ENCODE measurements around the gene AVPR2.

The AVPR2 gene

DNA sequence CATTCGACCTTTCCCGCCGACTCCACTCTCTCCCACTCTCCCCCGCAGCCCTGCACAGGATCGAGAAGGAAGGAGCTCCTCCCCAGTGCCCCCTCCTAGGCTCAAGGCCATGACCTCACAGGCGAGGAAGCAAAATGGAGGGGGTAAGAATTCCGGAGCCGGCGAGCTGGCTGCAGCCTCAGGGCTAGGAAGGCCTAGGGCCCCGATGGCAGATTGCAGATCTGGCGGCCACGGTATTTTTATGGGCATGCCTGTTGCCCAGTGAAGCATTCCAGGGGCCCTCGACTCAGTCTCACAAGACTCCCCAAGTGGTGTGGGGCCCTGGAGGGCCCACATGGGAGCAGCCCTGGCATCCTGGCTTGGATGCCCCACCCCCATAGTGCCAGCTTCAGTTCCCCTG, 17.6 kb upstream of the AVPR2 start:
- no peak overlapping the region for H3K4me3 ChIP-seq (ENCODE audit: low read depth, low read length)
- TF ChIP-seq, protein P1, sequence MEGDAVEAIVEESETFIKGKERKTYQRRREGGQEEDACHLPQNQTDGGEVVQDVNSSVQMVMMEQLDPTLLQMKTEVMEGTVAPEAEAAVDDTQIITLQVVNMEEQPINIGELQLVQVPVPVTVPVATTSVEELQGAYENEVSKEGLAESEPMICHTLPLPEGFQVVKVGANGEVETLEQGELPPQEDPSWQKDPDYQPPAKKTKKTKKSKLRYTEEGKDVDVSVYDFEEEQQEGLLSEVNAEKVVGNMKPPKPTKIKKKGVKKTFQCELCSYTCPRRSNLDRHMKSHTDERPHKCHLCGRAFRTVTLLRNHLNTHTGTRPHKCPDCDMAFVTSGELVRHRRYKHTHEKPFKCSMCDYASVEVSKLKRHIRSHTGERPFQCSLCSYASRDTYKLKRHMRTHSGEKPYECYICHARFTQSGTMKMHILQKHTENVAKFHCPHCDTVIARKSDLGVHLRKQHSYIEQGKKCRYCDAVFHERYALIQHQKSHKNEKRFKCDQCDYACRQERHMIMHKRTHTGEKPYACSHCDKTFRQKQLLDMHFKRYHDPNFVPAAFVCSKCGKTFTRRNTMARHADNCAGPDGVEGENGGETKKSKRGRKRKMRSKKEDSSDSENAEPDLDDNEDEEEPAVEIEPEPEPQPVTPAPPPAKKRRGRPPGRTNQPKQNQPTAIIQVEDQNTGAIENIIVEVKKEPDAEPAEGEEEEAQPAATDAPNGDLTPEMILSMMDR (IDR thresholded peaks at IDR 0.05; ENCODE audit: low read depth, low read length), result no peak

DNA sequence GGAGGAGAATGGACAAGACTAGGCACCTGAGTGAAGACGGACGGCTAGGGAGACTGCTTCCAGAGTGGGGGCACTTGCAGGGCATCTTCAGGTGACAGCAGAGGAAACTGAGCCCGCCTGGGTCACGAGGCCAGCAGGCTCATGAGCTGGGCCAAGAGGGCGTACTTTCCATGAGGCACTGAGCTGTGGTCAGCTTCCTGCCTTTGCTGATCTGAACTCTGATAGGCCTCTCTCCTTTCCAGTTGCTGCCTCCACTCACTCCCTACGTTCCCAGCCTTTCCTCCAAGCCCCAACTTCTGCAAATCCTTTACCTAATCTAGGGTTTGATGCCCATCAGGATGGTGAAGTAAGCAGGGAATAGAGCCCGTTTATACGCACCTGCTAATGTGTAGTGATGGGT, 17.1 kb upstream of the AVPR2 start:
- TF ChIP-seq, protein P1 (IDR thresholded peaks at IDR 0.05; ENCODE audit: low read depth, low read length), result no peak
- H3K4me3 ChIP-seq (ENCODE audit: low read depth, low read length), result no peak overlapping the region

DNA sequence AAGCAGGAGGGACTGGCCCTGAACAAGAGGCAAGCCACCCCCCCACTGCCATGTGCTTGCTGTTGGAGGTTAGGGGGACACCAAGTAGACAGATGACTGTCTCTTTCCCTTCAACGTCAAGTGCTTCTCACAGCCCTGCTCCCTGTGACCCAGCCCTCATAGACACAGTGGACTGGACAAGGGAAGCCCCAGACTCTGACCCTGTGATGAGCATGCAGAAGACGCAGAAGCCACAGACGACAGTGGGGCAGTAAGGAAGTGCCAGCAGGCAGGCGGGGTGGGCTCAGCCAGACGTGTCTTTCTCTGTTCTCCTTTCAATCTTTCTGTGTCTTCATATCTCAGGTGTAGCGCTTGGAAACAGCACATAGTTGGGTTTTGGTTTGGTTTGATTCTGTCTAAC, 16.1 kb upstream of the AVPR2 start:
- TF ChIP-seq, protein P1 (IDR thresholded peaks at IDR 0.05; ENCODE audit: low read depth, low read length), result no peak
- H3K4me3 ChIP-seq (ENCODE audit: low read depth, low read length), result no peak overlapping the region

DNA sequence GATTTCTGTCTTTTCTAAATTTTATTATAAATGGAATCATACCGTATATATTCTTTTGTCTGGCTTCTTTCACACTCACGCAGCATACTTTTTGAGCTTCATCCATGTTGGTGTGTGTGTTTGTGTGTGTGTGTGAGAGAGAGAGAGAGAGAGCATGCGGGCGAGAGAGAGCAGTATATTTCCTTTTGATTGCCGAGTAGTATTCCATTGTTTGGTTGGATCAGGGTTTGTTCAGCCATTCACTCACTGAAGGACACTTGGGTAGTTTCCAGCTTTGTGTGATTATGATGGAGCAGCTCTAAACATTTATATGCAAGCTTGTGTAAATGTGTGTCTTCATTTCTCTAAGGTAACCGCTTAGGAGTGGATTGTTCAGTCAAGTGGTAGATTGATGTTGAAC, 15.3 kb upstream of the AVPR2 start:
- TF ChIP-seq, protein P1 (IDR thresholded peaks at IDR 0.05; ENCODE audit: low read depth, low read length), result no peak
- no peak overlapping the region for H3K4me3 ChIP-seq (ENCODE audit: low read depth, low read length)

DNA sequence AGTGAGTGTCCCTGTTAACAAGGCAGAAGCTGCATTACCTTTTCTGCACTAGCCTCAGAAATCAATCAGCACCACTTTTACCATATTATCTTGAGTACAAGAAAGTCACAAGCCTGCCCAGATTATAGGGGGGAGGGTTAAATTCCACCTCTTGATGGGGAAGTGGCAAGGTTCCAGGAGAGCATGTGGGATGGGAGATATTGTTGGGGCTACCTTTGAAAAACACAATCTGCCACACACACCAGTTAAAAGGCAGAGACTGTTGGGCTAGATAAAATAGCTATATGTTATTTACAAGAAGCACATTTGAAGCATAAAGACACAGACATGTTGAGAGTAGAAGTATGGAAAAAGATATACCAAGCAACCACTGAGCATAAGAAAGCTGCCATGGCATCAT, 6.6 kb upstream of the AVPR2 start:
- H3K4me3 ChIP-seq (ENCODE audit: low read depth, low read length), result no peak overlapping the region
- TF ChIP-seq, protein P1 (IDR thresholded peaks at IDR 0.05; ENCODE audit: low read depth, low read length), result no peak

DNA sequence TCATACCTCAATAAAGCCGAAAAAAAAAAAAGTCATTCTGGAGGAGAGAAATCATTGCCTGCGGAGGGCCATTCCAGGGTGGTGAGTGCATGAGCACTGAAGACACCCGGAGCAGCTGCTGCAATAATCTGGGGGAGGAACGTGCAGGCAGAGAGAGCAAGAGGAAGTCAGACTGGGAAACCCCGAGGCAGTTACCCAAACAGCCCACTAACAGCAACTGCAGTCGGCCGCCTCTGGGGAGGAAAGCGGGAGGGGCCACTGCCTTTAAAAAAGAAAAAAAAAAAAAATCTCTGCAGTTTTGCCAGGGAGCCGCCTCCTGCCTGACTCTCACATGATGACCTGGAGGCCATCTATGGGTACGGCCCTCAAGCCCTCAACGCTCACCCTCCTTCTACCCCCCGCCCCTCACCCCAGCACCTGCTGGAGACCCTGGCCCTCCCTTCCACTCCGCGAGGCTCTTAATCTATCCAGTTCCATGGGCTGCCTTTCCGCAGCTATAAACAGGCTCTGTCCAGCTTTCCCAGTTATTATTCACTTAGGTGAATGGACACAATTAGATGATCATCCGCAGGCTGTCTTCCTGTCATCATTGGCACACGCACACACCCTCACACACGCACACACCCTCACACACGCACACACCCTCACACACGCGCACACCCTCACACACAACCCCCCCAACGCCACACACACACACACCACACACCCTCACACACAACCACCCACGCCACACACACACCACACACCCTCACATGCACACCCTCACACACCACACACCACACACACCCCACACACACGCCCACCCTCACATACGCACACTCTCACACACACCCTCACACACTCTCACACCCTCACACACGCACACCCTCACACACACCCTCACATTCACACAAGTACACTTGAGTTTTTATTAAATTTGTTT, 3.4 kb upstream of the AVPR2 start:
- no peak overlapping the region for H3K4me3 ChIP-seq (ENCODE audit: low read depth, low read length)
- TF ChIP-seq, protein P1 (IDR thresholded peaks at IDR 0.05; ENCODE audit: low read depth, low read length), result no peak

DNA sequence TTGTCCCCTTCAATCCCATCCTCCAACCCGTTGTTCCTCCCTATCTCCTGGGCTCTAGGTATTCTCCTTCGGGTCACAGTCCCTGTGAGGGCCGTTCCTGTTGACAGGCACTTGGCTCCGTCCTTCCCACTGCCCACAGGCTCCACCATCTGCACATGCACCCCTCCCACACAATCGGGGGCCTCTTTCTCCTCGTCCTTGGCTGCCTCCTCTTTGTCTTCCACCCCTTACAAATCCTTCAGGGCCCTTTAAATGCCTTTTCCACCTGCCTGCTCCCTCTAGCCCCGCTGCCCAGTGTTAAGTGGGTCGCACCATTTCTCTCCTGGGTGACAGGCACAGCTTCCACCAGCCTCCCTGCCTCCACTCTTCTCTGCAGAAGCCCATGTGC, 2.7 kb upstream of the AVPR2 start:
- TF ChIP-seq, protein P1 (IDR thresholded peaks at IDR 0.05; ENCODE audit: low read depth, low read length), result no peak
- H3K4me3 ChIP-seq (ENCODE audit: low read depth, low read length), result no peak overlapping the region

All from WI38 (cell line).